ENCODE data around the gene ADAMTS12. TPM values are rescaled to one million over a fixed set of nuclear protein-coding genes. Genes with fewer than 3 reads are reported as not detected.
A peak's percentile ranks its signal among the peaks of the same experiment; 100 is the strongest.
"Not testable (repeated sequence)": the region's sequence is repeated elsewhere in the genome, so short reads cannot be mapped to it uniquely, and the experiment has no call there.

Gene ADAMTS12
- total RNA-seq, 6 experiments from 2014 or later: 42.2 to 49.7 (median 47.2) TPM

GRCh38 chr5:33557605-33558004, 334.2 kb downstream of the ADAMTS12 start:
- Mint-ChIP-seq H3K36me3 (ENCODE audit: low read depth) (peaks cover 38% of the 10 kb centered on the region), H3K27me3 (ENCODE audit: insufficient read depth) (0 out of 2 replicates have a peak, but pooled peaks cover 2% of the 10 kb centered on the region), H3K27ac (no peak overlapping the region), H3K9me3 (peaks cover 3% of the 10 kb centered on the region; the same call in 1 of the 2 replicates), H3K4me1 (ENCODE audit: low read depth) (peaks cover 34% of the 10 kb centered on the region), H3K4me3 (no peak overlapping the region)
- no peak for TF ChIP-seq CTCF (IDR thresholded peaks at IDR 0.05)
- DNase-seq: no peak

- peaks cover 47% of the 10 kb centered on the region for H3K36me3 Mint-ChIP-seq (ENCODE audit: low read depth)
Observed at GRCh38 chr5:33556330-33557328, 335.2 kb downstream of the ADAMTS12 start.

GRCh38 chr5:33549982-33550567, 341.7 kb downstream of the ADAMTS12 start:
- no peak for TF ChIP-seq CTCF (IDR thresholded peaks at IDR 0.05)
- no peak overlapping the region for H3K4me3 Mint-ChIP-seq
- H3K27me3 Mint-ChIP-seq (ENCODE audit: insufficient read depth): peaks cover 5% of the 10 kb centered on the region; the same call in 1 of the 2 replicates
- H3K36me3 Mint-ChIP-seq (ENCODE audit: low read depth): peaks cover 61% of the 10 kb centered on the region
- no peak for DNase-seq
- H3K27ac Mint-ChIP-seq: no peak overlapping the region
- peaks cover 11% of the 10 kb centered on the region; the same call in 1 of the 2 replicates for H3K4me1 Mint-ChIP-seq (ENCODE audit: low read depth)
- peaks cover 5% of the 10 kb centered on the region; the same call in 1 of the 2 replicates for H3K9me3 Mint-ChIP-seq

More at GRCh38 chr5:33556330-33557328, 335.2 kb downstream of the ADAMTS12 start:
- TF ChIP-seq CTCF (IDR thresholded peaks at IDR 0.05): no peak
- DNase-seq: no peak
- Mint-ChIP-seq H3K4me1 (ENCODE audit: low read depth) (peaks cover 34% of the 10 kb centered on the region), H3K9me3 (peaks cover 5% of the 10 kb centered on the region; the same call in 1 of the 2 replicates), H3K27me3 (ENCODE audit: insufficient read depth) (0 out of 2 replicates have a peak, but pooled peaks cover 2% of the 10 kb centered on the region), H3K27ac (peak overlapping the region; percentile 29; the same call in 1 of the 2 replicates), H3K4me3 (no peak overlapping the region)

DNA sequence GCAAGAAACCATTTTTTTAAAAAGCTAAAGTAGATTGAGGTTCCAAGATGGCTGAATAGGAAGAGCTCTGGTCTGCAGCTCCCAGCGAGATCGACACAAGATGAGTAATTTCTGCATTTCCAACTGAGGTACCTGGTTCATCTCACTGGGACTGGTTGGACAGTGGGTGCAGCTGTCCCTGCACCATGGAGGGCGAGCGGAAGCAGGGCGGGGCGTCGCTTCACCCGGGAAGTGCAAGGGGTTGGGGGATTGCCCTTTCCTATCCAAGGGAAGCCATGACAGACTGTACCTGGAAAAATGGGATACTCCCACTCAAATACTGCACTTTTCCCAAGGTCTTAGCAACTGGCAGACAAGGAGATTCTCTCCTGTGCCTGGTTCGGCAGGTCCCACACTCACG, 352.0 kb downstream of the ADAMTS12 start:
- not testable (repeated sequence) for DNase-seq; H3K27me3 Mint-ChIP-seq (ENCODE audit: insufficient read depth); H3K27ac Mint-ChIP-seq; H3K4me3 Mint-ChIP-seq; H3K9me3 Mint-ChIP-seq; H3K4me1 Mint-ChIP-seq (ENCODE audit: low read depth)
- H3K36me3 Mint-ChIP-seq (ENCODE audit: low read depth): peaks cover 28% of the 10 kb centered on the region

GRCh38 chr5:33539212-33539611, 352.6 kb downstream of the ADAMTS12 start:
- Mint-ChIP-seq H3K4me1 (ENCODE audit: low read depth) (no peaks in the 10 kb centered on the region), H3K27me3 (ENCODE audit: insufficient read depth) (no peaks in the 10 kb centered on the region), H3K36me3 (ENCODE audit: low read depth) (peaks cover 26% of the 10 kb centered on the region), H3K4me3 (no peak overlapping the region), H3K9me3 (no peaks in the 10 kb centered on the region), H3K27ac (no peak overlapping the region)
- DNase-seq: no peak
- TF ChIP-seq CTCF (IDR thresholded peaks at IDR 0.05): no peak
